ENCODE measurements around the gene SYNGR1. TPM values are rescaled to one million over a fixed set of nuclear protein-coding genes. Genes with fewer than 3 reads are reported as not detected.

The SYNGR1 gene
- total RNA-seq, 1 donor from 2014 or later: 11.0 TPM

DNA sequence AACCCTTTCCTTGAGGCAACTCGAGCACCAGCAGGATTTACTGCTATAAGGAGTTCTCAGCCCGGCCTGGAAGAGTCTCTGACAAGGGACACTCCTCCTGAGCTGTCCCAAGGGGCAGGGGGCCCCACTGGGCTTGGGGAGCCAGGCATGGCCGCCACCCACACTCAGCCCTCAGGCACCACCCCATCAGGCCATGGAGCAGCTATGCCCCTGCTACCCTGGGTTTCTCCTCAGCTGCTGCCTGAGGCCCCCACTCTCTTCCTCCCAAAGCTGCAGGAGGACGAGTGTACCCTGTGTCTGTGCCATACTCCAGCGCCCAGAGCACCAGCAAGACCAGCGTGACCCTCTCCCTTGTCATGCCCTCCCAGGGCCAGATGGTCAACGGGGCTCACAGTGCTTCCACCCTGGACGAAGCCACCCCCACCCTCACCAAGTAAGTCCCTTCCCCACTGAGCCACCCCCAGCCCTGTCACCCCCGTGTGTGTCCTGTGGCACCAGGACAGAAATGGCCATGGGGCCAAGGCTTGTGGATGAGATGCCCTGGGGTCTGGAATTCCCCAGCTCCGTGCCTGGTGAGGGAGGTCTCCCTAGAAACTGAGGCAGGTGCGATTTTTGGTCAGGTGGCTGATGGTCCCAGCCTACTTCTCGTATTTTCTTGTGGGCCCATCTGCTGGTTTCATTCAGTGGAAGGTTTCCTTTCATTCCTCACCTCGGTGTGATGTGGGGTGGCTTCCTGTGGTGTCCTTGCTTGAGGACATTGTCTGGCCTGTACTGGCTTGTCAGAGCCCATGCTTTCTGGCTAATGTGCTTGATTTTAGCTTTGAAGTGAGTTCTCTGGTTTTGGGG lies 78.2 kb downstream of the SYNGR1 start:
- Histone ChIP-seq H3K4me2 (peak overlapping the region; percentile 19), H3K9ac (no peak overlapping the region)

DNA sequence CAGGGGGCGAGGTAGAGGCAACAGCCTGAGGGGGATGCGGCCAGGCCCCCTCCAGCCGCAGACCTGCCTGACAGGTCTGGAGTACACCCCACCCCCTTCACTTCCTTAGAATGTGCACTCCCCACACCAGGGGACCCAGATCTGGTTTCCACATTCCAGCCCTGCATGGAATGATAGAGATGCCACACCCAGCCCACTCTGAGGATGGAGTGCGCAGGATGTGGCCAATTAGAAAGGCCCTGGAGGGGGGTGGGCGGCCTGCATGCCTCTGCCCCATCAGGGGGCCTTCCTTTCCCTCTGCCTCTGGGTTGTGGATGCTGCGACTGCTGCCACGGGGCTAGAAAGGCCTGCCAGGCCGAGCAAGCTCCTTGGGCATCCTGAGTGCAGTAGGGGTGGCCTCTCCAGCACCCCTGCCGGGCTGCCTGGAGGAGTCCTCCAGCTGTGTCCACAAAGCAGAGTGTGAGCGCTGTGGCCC lies 78.8 kb downstream of the SYNGR1 start:
- no peak overlapping the region for H2AFZ ChIP-seq (replicated peaks)
- H4K20me1 ChIP-seq (ENCODE audit: low read depth): peaks cover 11% of the 10 kb centered on the region
- H3K27ac ChIP-seq: no peak overlapping the region
- no peaks in the 10 kb centered on the region for H3K36me3 ChIP-seq
- peak; percentile 85 for DNase-seq (ENCODE audit: low spot score)
- H3K27me3 Mint-ChIP-seq (ENCODE audit: insufficient read depth, low read depth): no peaks in the 10 kb centered on the region
- peaks cover 17% of the 10 kb centered on the region for H3F3A ChIP-seq (ENCODE audit: low read depth)
- H3K27ac Mint-ChIP-seq: no peak overlapping the region
- TF ChIP-seq, protein P1, sequence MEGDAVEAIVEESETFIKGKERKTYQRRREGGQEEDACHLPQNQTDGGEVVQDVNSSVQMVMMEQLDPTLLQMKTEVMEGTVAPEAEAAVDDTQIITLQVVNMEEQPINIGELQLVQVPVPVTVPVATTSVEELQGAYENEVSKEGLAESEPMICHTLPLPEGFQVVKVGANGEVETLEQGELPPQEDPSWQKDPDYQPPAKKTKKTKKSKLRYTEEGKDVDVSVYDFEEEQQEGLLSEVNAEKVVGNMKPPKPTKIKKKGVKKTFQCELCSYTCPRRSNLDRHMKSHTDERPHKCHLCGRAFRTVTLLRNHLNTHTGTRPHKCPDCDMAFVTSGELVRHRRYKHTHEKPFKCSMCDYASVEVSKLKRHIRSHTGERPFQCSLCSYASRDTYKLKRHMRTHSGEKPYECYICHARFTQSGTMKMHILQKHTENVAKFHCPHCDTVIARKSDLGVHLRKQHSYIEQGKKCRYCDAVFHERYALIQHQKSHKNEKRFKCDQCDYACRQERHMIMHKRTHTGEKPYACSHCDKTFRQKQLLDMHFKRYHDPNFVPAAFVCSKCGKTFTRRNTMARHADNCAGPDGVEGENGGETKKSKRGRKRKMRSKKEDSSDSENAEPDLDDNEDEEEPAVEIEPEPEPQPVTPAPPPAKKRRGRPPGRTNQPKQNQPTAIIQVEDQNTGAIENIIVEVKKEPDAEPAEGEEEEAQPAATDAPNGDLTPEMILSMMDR (IDR thresholded peaks at IDR 0.05): no peak
- no peak for TF ChIP-seq EZH2phosphoT487 (IDR thresholded peaks at IDR 0.05)
- no peak for TF ChIP-seq EZH2 (IDR thresholded peaks at IDR 0.05)
- no peaks in the 10 kb centered on the region for H3K27me3 ChIP-seq
- H3K4me3 Mint-ChIP-seq: no peak overlapping the region
- no peaks in the 10 kb centered on the region for H3K79me2 ChIP-seq (ENCODE audit: low read depth)
- no peaks in the 10 kb centered on the region for H3K9me3 ChIP-seq (ENCODE audit: low read depth)
- H3K4me3 ChIP-seq: no peak overlapping the region
- H3K9ac ChIP-seq: no peak overlapping the region
- peaks cover 16% of the 10 kb centered on the region for H3K4me1 Mint-ChIP-seq
- peaks cover 8% of the 10 kb centered on the region for H3K36me3 Mint-ChIP-seq
- peak overlapping the region; percentile 19 for H3K4me2 ChIP-seq
- H3K4me1 ChIP-seq: peaks cover 16% of the 10 kb centered on the region
- H3K9me3 Mint-ChIP-seq: no peaks in the 10 kb centered on the region

More for the DNA sequence above, 78.2 kb downstream of the SYNGR1 start:
- Histone ChIP-seq H2AFZ (replicated peaks) (no peak overlapping the region), H3K27ac (peak overlapping the region; percentile 13), H3K27me3 (no peaks in the 10 kb centered on the region), H4K20me1 (ENCODE audit: low read depth) (peaks cover 11% of the 10 kb centered on the region), H3K9me3 (ENCODE audit: low read depth) (no peaks in the 10 kb centered on the region), H3K36me3 (no peaks in the 10 kb centered on the region), H3K4me1 (peaks cover 16% of the 10 kb centered on the region), H3K79me2 (ENCODE audit: low read depth) (no peaks in the 10 kb centered on the region), H3K4me3 (no peak overlapping the region), H3F3A (ENCODE audit: low read depth) (peaks cover 17% of the 10 kb centered on the region)
- no peak overlapping the region for H3K27ac Mint-ChIP-seq
- peaks cover 8% of the 10 kb centered on the region for H3K36me3 Mint-ChIP-seq
- H3K4me1 Mint-ChIP-seq: peaks cover 16% of the 10 kb centered on the region
- H3K9me3 Mint-ChIP-seq: no peaks in the 10 kb centered on the region
- H3K27me3 Mint-ChIP-seq (ENCODE audit: insufficient read depth, low read depth): no peaks in the 10 kb centered on the region
- TF ChIP-seq EZH2phosphoT487 (IDR thresholded peaks at IDR 0.05) (no peak), EZH2 (IDR thresholded peaks at IDR 0.05) (no peak)
- TF ChIP-seq, protein P1 (IDR thresholded peaks at IDR 0.05): peak; percentile 27
- DNase-seq (ENCODE audit: low spot score): no peak
- no peak overlapping the region for H3K4me3 Mint-ChIP-seq

DNA sequence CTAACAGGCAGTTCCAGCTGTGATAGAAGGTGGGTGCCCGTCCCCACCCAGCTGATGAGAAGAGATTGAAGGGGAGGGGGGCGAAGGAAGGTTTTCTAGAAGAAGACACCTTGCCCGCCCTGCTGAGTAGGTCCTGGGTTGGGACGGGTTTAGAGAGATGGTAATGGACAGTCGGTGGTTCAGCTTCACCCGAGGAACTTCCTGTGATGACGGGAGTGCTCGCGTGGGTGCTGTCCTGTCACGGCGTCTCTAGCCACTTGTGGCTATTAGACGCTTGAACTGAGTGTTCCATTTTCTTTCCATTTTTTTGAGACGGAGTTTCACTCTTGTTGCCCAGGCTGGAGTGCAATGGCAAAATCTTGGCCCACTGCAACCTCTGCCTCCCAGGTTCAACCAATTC lies 79.4 kb downstream of the SYNGR1 start:
- H3K27me3 ChIP-seq: no peaks in the 10 kb centered on the region
- H3K27ac Mint-ChIP-seq: no peak overlapping the region
- peak overlapping the region; percentile 19 for H3K4me2 ChIP-seq
- peaks cover 4% of the 10 kb centered on the region for H3K36me3 Mint-ChIP-seq
- H3K9me3 Mint-ChIP-seq: no peaks in the 10 kb centered on the region
- no peak for DNase-seq (ENCODE audit: low spot score)
- no peak overlapping the region for H3K4me3 ChIP-seq
- H3K9ac ChIP-seq: no peak overlapping the region
- H2AFZ ChIP-seq (replicated peaks): no peak overlapping the region
- peaks cover 17% of the 10 kb centered on the region for H3F3A ChIP-seq (ENCODE audit: low read depth)
- H3K27me3 Mint-ChIP-seq (ENCODE audit: insufficient read depth, low read depth): no peaks in the 10 kb centered on the region
- peaks cover 16% of the 10 kb centered on the region for H3K4me1 ChIP-seq
- peaks cover 11% of the 10 kb centered on the region for H4K20me1 ChIP-seq (ENCODE audit: low read depth)
- peaks cover 19% of the 10 kb centered on the region for H3K4me1 Mint-ChIP-seq
- no peaks in the 10 kb centered on the region for H3K36me3 ChIP-seq
- no peak overlapping the region for H3K27ac ChIP-seq
- TF ChIP-seq EZH2 (IDR thresholded peaks at IDR 0.05): no peak
- TF ChIP-seq EZH2phosphoT487 (IDR thresholded peaks at IDR 0.05): no peak
- TF ChIP-seq, protein P1 (IDR thresholded peaks at IDR 0.05): no peak
- no peak overlapping the region for H3K4me3 Mint-ChIP-seq
- no peaks in the 10 kb centered on the region for H3K9me3 ChIP-seq (ENCODE audit: low read depth)
- H3K79me2 ChIP-seq (ENCODE audit: low read depth): no peaks in the 10 kb centered on the region
